Fibroblast of mammary gland (primary cell): ENCODE results near the gene CORO6.
A peak's percentile ranks its signal among the peaks of the same experiment; 100 is the strongest.

Experiments
- DNase-seq: peaks from one replicate; pipeline ENCODE4 v3.0.0-alpha.2; 2010; ENCODE audit warnings: low read depth
- H3K4me3 ChIP-seq: 2 replicates; pipeline ENCODE4 v1.5.1; 2011; ENCODE audit warnings: low read depth, mild to moderate bottlenecking, low read length, moderate library complexity; ENCODE audit not compliant: control insufficient read depth
- CTCF ChIP-seq: conservative IDR thresholded peaks from 2 replicates; pipeline ENCODE4 v1.5.1; 2011; ENCODE audit warnings: low read depth, low read length, inconsistent platforms; ENCODE audit not compliant: control insufficient read depth, insufficient read depth

CORO6 gene

GRCh38 chr17:29620271-29620670 lies 2.4 kb downstream of the CORO6 start:
- no peak overlapping the region for H3K4me3 ChIP-seq
- no peak for TF ChIP-seq CTCF
- DNase-seq: peak; percentile 48

- TF ChIP-seq CTCF: peak; percentile 26
- peak; percentile 48 for DNase-seq
Observed at GRCh38 chr17:29619251-29619650, 3.5 kb downstream of the CORO6 start.

GRCh38 chr17:29618272-29619065 lies 4.2 kb downstream of the CORO6 start:
- no peak overlapping the region for H3K4me3 ChIP-seq
- no peak for DNase-seq
- TF ChIP-seq CTCF: no peak

More at GRCh38 chr17:29619251-29619650, 3.5 kb downstream of the CORO6 start:
- no peak overlapping the region for H3K4me3 ChIP-seq

- peak; percentile 77 for DNase-seq
- peak; percentile 44 for TF ChIP-seq CTCF
- H3K4me3 ChIP-seq: peak overlapping the region; percentile 13
Observed at GRCh38 chr17:29617481-29618271, 5.0 kb downstream of the CORO6 start.

- DNase-seq: peak; percentile 70
- no peak overlapping the region for H3K4me3 ChIP-seq
- TF ChIP-seq CTCF: peak; percentile 56
Observed at GRCh38 chr17:29617125-29617480, 5.6 kb downstream of the CORO6 start.

GRCh38 chr17:29616300-29617048 lies 6.2 kb downstream of the CORO6 start:
- DNase-seq: no peak
- H3K4me3 ChIP-seq: peak overlapping the region; percentile 27
- no peak for TF ChIP-seq CTCF
